Osteoblast (primary cell): ENCODE data around the gene PARD3B. TPM values are rescaled to one million over a fixed set of nuclear protein-coding genes. Genes with fewer than 3 reads are reported as not detected.

Experiments used
- DNase-seq: peaks from one replicate; pipeline ENCODE4 v3.0.0; 2011; ENCODE audit warnings: low spot score, mixed read lengths; ENCODE audit not compliant: insufficient read length; ENCODE audit errors: missing footprints
- H2AFZ ChIP-seq: 2 replicates; pipeline ENCODE4 v1.6.0; 2011; ENCODE audit warnings: mild to moderate bottlenecking, low read length
- H3K27ac ChIP-seq: 2 replicates; pipeline ENCODE4 v1.5.1; 2011; ENCODE audit warnings: mild to moderate bottlenecking, low read depth, low read length, moderate library complexity
- H3K27me3 ChIP-seq: 2 replicates; pipeline ENCODE4 v1.6.0; 2012; ENCODE audit warnings: mild to moderate bottlenecking, control low read depth, inconsistent platforms, low read length, moderate library complexity; ENCODE audit not compliant: insufficient read depth
- H3K36me3 ChIP-seq: 2 replicates; pipeline ENCODE4 v1.5.1; 2011; ENCODE audit warnings: mild to moderate bottlenecking, low read length, control low read depth, moderate library complexity; ENCODE audit not compliant: insufficient read depth
- H3K4me1 ChIP-seq: 2 replicates; pipeline ENCODE4 v1.5.1; 2011; ENCODE audit warnings: mild to moderate bottlenecking, low read length, control low read depth, moderate library complexity; ENCODE audit not compliant: insufficient read depth
- H3K4me2 ChIP-seq: 2 replicates; pipeline ENCODE4 v1.6.0; 2011; ENCODE audit warnings: mild to moderate bottlenecking, low read length; ENCODE audit not compliant: insufficient read depth
- H3K4me3 ChIP-seq: fragments of 200-600 bp; sonication (generic); 3 replicates; pipeline ENCODE4 v1.5.1; 2012; ENCODE audit warnings: mild to moderate bottlenecking, low read length, inconsistent platforms; ENCODE audit not compliant: insufficient read depth
- H3K79me2 ChIP-seq: 2 replicates; pipeline ENCODE4 v1.6.0; 2012; ENCODE audit warnings: mild to moderate bottlenecking, low read length, control low read depth, inconsistent platforms; ENCODE audit not compliant: insufficient read depth
- H3K9me3 ChIP-seq: 2 replicates; pipeline ENCODE4 v1.5.1; 2011; ENCODE audit warnings: low read depth, low read length, control low read depth
- H4K20me1 ChIP-seq: 2 replicates; pipeline ENCODE4 v1.6.0; 2012; ENCODE audit warnings: mild to moderate bottlenecking, low read length, control low read depth; ENCODE audit not compliant: insufficient read depth
- CTCF ChIP-seq: IDR thresholded peaks from 2 replicates; pipeline ENCODE4 v1.5.1; 2011; ENCODE audit warnings: mild to moderate bottlenecking, low read depth, low read length, moderate library complexity; ENCODE audit errors: extremely low read depth
- total RNA-seq: library from RNA; depleted of rRNA; stranded (reverse); fragments of >200 nt; gene quantifications from 2 replicates; pipeline ENCODE4 v1.2.3, GENCODE V29; 2012

PARD3B gene
- total RNA-seq, 1 donor, result 22.4 TPM

GRCh38 chr2:205066081-205066480 lies 520.8 kb downstream of the PARD3B start:
- Histone ChIP-seq H3K4me1 (no peaks in the 10 kb centered on the region), H4K20me1 (no peaks in the 10 kb centered on the region), H3K4me2 (no peak overlapping the region), H3K27ac (no peak overlapping the region), H3K36me3 (no peaks in the 10 kb centered on the region), H3K79me2 (no peaks in the 10 kb centered on the region), H3K4me3 (no peak overlapping the region), H3K9me3 (no peaks in the 10 kb centered on the region), H3K27me3 (no peaks in the 10 kb centered on the region), H2AFZ (no peak overlapping the region)
- TF ChIP-seq CTCF, result no peak
- DNase-seq, result no peak

- DNase-seq, result no peak
- no peak for TF ChIP-seq CTCF
- H3K27ac ChIP-seq, result no peak overlapping the region
- no peaks in the 10 kb centered on the region for H3K36me3 ChIP-seq
- no peaks in the 10 kb centered on the region for H3K27me3 ChIP-seq
- no peaks in the 10 kb centered on the region for H3K4me1 ChIP-seq
- no peaks in the 10 kb centered on the region for H3K79me2 ChIP-seq
- no peaks in the 10 kb centered on the region for H3K9me3 ChIP-seq
- no peak overlapping the region for H2AFZ ChIP-seq
- no peaks in the 10 kb centered on the region for H4K20me1 ChIP-seq
- no peak overlapping the region for H3K4me2 ChIP-seq
- H3K4me3 ChIP-seq, result no peak overlapping the region
Observed at GRCh38 chr2:205069928-205070327, 524.7 kb downstream of the PARD3B start.

GRCh38 chr2:205070889-205071288 lies 525.6 kb downstream of the PARD3B start:
- Histone ChIP-seq H3K79me2 (no peaks in the 10 kb centered on the region), H3K4me1 (no peaks in the 10 kb centered on the region), H3K9me3 (no peaks in the 10 kb centered on the region), H3K27me3 (no peaks in the 10 kb centered on the region), H3K36me3 (no peaks in the 10 kb centered on the region), H3K27ac (no peak overlapping the region), H4K20me1 (no peaks in the 10 kb centered on the region), H3K4me2 (no peak overlapping the region), H3K4me3 (no peak overlapping the region), H2AFZ (no peak overlapping the region)
- DNase-seq, result no peak
- no peak for TF ChIP-seq CTCF

- H3K9me3 ChIP-seq, result no peaks in the 10 kb centered on the region
Observed at GRCh38 chr2:205073433-205074020, 528.3 kb downstream of the PARD3B start.

More at GRCh38 chr2:205073433-205074020, 528.3 kb downstream of the PARD3B start:
- no peaks in the 10 kb centered on the region for H3K79me2 ChIP-seq
- H3K4me1 ChIP-seq, result no peaks in the 10 kb centered on the region
- no peak overlapping the region for H3K27ac ChIP-seq
- H4K20me1 ChIP-seq, result no peaks in the 10 kb centered on the region
- no peaks in the 10 kb centered on the region for H3K27me3 ChIP-seq
- no peak for DNase-seq
- TF ChIP-seq CTCF, result no peak
- H3K4me2 ChIP-seq, result no peak overlapping the region
- H3K36me3 ChIP-seq, result no peaks in the 10 kb centered on the region
- no peak overlapping the region for H2AFZ ChIP-seq
- no peak overlapping the region for H3K4me3 ChIP-seq
